Left kidney (tissue), 2 donors: ENCODE results near the gene ACSM6. TPM values are rescaled to one million over a fixed set of nuclear protein-coding genes. Genes with fewer than 3 reads are reported as not detected.
A peak's percentile ranks its signal among the peaks of the same experiment; 100 is the strongest.
"Not testable (repeated sequence)": the region's sequence is repeated elsewhere in the genome, so short reads cannot be mapped to it uniquely, and the experiment has no call there.

Source experiments
- DNase-seq: peaks from one replicate; pipeline ENCODE4 v3.0.0-alpha.2; 2013
- polyA plus RNA-seq: library from polyadenylated mRNA; unstranded; fragments of 120-200 nt; gene quantifications from one replicate; pipeline ENCODE4 v1.2.1, GENCODE V29; 2013; ENCODE audit not compliant: insufficient read length

Gene ACSM6
- polyA plus RNA-seq, 1 donor = 0.86 TPM

DNA sequence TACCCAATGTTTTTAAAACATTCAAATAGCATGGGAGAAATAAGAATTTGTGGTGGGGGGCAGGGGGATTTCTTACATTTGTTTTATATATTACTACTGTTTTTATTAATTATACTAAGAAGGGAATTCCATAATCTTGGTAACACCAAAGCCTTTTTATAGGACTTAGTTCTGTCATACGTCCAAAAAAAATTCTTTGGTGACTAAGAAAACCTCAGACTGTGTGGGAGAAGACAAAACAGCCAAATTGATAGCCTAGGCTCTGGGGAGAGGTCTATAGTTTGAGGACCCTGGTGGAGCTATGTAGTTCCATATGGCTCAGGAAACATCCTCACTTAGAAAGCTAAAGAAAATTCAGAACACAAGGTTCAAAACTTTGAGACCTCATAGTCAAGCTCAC lies 23.4 kb downstream of the ACSM6 start:
- DNase-seq = no peak

DNA sequence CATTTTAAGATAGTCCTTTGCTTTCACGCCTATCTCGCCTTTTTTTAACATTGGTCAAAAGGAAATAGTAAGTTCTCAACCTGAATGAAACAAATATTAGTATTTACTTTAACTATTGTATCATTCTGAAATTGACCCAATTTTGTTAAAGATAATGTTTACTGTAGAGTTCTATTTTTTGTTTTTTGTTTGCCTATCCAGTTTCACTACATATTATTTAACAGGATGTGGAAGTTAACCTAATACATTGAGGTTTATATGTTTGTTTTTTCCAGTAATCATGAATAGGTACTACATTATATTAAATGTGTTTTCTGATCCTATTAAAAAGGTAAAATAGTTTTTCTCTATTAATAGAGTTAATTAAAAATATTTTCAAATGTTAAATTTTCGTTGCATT lies 26.5 kb downstream of the ACSM6 start:
- no peak for DNase-seq

DNA sequence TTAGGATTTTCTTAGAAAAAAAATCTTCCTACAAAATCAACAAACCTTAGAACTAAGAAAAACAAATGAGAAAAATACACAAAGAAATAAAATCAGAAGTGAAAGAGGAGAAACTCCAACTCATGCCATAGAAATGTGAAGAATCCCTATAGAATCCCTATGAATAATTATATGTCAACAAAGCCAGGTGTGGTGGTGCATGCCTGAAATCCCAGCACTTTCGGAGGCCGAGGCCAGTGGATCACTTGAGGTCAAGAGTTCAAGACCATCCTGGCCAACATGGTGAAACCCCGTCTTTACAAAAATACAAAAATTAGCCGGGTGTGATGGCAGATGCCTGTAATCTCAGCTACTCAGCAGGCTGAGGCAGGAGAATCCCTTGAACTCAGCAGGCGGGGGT lies 27.1 kb downstream of the ACSM6 start:
- no peak for DNase-seq

DNA sequence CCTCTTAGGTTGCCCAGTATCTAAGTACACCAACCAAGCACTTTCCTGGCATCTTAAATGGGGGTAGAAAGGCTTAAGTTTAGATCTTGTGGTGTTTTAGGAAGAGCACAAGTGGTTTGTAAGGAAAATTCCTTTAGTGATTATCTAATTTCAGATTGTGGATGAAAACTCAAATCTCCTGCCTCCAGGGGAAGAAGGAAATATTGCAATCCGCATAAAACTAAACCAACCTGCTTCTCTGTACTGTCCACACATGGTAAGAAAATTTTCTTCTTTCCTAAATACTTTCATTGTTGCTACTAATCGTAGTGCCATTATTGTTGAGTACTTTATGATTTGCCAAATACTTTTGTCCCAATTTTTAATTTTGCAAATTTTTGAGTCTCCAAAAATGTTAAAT lies 31.1 kb downstream of the ACSM6 start:
- no peak for DNase-seq

DNA sequence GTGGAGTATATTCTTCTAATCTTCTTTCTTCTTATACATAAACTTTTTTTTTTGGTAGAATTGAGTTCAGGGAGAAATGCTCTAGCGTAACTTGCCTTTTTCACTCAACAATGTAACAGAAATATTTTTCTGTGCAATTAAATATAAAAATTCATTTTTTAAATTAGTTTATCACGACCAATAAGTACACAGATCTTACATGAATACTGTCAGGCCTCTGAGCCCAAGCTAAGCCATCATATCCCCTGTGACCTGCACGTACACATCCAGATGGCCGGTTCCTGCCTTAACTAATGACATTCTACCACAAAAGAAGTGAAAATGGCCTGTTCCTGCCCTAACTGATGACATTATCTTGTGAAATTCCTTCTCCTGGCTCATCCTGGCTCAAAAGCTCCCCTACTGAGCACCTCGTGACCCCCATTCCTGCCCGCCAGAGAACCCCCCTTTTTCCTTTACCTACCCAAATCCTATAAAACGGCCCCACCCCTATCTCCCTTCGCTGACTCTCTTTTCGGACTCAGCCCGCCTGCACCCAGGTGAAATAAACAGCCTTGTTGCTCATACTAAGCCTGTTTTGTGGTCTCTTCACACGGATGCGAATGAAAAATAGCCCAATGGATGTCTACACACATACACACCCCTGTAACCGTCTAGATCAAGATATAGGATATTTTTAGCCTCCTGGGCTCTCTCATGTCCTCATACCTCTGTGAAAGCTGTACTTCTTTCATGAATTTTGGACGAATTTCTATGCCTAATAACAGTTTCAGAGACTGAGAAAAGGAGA lies 35.1 kb downstream of the ACSM6 start:
- DNase-seq = not testable (repeated sequence)

DNA sequence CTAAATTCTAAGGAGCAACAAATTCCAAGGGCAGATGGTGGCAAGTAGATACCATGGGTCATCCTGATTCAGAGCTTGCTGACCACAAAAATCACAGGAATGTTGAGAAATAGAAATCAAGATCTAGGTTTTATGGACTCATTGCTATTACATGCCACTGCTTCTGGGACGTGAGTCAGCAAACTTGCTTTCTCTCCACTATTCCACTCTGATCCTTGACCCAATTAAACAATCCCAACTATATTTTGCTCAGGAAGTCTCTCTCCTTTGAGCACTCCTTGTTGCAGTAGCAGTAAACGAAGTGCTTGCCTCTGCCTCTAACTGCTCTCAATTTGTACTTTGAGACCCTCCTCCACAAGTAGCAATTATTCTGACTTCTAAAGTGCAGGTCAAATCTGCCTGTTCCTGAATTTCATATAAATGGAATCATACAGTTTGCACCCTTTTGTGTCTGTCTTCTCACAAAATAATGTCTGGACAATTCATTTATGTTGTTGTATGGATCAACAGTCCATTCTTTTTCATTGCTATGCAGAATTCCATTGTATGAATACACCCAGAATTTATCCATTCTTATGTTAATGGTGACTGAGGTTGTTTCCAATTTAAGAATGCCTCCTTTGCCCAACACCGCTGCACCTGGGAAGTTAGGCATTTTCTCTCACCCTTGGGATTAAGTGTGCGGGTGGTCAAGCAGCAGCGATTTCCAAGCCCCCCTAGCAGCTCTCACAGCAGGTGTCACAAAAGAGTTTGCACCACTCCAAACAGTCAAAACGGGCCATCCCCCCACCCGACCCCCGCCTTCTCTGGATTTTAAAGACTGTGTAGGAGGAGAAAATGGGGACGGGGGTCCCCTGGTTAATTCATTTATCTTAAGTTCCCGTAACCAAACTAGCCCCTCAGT lies 35.9 kb downstream of the ACSM6 start:
- no peak for DNase-seq

DNA sequence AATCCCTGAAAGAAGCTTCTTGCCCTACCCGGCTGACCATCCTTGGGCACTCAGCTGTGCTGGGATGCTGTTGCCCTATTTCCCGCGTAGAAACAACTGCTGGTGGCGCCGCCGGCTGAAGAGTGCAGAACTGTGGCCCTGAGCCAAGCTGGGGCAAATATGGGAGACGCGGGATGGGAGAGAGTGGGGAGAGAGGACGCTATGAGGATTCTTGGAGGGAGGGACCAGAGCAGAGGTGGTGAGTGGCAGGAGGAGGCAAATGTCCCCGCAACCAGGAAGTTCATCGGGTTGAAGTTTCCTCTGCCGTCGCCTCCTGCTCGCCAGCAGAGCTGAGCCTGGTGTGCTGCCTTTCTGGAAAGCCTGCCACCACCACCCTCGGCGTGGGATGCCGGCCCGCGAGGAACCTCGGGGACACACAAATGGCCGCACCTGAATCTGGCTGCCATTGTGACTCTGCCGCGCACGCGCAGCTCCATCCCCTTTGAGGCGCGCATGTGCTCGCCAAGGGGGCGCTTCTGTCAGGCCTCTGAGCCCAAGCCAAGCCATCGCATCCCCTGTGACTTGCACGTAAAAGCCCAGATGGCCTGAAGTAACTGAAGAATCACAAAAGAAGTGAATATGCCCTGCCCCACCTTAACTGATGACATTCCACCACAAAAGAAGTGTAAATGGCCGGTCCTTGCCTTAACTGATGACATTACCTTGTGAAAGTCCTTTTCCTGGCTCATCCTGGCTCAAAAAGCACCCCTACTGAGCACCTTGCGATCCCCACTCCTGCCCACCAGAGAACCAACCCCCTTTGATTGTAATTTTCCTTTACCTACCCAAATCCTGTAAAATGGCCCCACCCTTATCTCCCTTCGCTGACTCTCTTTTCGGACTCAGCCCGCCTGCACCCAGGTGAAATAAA lies 36.9 kb downstream of the ACSM6 start:
- DNase-seq = peak; percentile 41

DNA sequence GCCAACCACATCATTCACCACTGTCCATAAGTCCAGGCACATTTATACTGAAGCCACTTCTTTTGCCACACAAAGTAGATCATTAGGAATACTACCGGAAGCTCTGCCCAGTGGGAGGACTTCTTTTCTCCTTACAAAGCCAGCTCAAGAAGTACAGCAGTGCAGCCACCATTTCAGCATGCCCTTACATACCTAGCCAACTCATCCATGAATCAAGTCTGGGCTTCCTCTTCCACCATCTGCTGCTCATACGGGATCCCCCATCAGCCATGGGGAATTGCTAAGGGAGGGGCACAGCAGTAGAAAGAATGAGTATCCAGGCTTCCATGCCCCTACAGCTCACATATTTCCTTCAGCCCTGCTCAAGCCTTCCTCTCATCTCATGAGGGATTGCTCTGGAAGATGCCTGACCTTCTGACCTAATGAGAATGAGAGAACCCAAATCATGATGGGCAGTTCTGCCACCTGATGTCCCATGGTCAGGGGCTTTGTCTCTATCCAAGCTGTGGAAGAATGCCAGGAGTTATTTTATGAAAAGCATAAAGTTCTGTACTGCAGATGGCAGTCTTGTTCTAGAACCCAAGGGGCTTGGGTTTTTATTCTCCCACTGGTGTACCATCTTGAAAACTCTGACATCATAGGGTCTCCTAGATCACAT lies 39.5 kb downstream of the ACSM6 start:
- no peak for DNase-seq

DNA sequence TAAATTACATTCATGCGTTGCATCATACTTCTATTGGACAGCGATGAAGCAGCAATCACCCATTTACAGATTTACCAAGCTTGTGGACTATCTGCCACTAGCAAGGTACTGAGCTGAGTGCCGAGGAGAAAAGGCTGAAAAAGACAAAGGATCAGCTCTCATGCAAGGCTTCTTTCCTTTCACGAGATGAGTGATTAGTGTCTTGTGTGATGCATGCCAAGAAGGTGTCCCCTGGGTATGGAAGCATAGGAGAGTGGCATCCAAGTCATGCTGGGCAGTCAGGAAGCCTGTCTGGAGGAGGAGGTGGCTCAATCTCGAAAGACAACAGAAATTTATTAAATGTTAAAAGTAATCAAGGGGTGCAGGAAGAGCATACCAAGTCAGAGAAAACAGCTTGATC lies 40.9 kb downstream of the ACSM6 start:
- no peak for DNase-seq

DNA sequence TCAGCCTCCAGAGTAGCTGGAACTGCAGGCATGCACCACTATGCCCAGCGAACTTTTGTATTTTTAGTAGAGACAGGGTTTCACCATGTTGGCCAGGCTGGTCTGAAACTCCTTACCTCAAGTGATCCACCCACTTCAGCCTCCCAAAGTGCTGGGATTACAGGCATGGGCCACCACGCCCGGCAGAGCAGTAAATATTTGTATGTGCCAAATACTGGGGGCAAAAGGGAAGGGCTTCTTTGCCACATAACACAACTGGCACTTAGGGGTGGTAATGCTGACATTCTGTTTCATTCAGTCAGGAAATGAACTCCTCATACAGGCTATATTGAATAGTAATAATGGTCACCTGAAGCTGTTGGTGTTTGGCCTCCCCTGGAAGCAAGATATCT lies 41.6 kb downstream of the ACSM6 start:
- DNase-seq = no peak

DNA sequence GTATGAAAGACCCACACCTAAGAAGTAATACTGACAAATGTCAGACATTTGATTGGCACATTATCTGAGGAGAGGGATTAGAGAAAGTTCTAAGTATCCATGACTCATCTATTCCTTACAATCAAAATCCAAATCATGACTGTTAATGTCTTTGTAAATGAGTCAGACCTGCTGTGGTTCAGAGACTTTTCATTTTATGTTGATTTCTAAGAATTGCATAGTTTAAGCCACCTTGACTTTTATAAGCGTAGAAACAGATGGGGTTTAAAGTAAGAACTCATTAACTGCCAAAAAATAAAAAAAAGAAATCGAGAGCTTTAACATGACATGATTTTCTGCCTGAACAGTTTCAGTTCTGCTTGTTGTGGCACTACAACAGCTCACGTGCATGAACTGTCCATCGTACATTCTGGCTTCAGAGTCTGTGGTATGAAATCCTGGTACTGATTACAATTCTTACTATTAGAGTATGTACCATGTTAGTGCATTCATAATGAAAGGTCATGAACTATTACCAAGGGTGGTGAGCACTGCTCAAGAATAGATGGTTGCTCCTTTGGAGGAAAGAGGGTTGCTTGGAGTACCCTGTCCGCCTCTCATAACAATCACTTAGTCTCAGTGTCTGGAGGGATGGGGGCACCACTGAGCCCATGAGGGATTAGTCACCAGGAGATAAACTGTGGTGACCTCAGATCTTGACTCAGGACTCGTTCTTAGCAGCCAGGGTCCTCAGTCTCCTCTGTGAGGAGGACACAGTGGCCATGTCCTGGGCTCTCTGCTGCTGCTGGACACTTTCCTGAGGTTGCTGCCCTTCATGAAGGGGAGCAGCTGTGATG lies 42.2 kb downstream of the ACSM6 start:
- DNase-seq = no peak

DNA sequence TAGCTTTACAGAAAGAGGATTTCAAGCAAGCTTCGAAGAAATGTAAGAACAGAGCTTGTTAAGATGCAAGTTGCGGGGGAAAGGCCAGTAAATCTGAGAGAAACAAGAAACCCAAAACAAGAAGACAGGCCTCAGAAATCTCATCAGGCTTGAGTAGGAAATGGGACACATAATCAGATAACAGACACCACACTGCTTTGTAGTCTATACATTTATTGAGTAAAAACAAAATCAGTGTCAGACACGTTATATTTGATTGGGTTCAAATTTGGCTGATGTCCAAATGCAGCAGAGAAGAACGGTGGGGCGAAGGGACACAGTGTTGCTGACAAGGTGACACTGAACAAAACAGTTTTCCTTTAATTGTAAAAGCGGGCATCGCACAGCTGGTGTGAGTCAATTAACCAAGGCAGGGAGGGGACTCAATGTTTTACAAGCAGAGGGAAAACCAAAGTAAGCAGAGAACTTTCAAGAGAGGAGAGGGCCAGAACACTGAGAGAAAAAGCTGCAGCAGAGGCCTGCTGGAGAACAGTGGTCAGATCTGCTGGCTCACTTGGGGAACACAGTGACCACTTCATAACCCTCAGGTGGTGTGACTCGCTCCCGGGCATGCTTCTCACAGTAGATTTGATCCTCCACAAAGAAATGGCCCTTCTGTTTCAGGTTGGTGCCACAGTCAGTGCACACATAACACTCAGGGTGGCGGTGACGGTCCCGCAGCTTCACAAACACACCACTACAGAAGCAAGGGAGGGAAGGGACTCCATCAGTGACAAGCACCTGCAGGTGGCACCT lies 43.5 kb downstream of the ACSM6 start:
- DNase-seq = no peak

DNA sequence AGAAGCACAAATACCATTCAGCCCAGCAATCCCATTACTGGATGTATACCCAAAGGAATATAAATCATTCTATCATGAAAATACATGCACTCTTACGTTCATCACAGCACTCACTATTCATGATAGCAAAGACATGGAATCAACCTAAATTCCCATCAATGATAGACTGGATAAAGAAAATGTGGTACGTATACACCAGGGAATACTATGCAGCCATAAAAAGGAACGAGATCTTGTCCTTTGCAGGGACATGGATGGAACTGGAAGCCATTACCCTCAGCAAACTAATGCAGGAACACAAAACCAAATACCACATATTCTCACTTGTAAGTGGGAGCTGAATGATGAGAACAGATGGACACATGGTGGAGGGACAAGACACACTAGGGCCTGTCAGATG lies 46.1 kb downstream of the ACSM6 start:
- DNase-seq = not testable (repeated sequence)

DNA sequence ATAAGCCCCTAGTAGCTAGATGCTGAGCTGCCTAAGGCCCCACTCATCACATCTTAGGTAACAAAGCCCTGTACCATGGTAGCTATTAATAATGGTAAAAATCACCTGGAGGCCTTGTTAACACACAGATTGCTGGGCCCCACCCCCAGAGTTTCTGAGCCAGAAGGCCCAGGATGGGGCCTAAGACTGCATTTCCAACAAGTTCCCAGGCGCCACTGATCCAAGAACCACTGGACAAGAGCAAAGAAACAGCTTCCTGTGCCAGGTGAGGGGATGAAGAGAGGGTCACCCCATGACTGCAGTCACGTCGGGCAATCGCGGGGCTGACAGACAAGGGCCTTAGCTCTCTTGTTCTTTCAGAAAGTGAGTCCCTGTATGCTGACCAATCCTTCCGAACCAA lies 46.8 kb downstream of the ACSM6 start:
- DNase-seq = no peak

DNA sequence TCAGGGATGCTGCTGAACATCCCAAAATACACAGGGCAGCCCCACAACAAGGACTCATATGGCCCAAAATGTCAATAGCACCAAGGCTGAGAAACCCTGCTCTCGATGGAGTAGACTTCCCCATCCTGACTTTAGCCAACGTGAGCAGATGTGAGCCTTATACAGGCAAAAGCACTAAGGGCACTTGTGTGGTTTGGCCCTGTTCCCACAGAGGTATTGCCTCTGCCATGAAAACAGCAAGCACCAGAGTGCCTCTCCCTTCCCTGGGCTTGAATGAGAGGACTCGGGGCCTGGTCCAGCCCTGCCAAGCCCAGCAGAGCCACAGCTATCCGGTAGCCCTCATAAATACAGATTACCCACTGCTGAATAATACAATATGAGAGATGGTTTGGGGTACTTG lies 47.5 kb downstream of the ACSM6 start:
- DNase-seq = no peak

DNA sequence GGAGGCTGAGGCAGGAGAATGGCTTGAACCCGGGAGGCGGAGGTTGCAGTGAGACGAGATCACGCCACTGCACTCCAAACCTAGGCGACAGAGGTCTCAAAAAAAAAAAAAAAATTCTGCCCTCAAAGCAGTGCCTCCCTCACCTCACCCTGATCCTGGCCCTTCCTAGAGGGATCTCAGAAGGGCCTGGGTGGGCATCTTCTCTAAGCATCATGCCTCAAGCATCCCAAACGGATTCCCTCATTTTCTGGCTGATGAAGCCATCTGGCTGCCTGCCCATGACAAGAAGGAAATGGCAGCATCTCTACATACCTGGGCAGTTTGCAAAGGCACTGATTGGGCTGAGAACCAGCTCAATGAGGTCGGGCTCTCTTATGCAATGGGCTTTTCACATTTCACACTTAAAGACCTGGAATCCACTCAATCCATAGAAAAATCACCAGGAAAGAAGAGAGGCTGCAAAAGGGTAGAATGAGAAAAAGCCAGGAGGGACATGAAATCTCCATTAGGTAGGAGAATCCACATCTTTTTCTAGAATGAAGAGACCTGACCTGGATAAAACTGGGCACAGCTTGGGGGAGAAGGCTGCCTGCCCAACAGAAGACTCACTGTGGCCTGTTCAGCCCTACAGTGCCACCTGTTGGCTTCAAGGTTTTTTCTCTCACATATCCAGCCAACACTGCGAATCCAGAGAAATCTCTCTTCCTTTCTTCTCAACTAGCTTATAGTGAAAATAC lies 48.7 kb downstream of the ACSM6 start:
- peak; percentile 57 for DNase-seq

DNA sequence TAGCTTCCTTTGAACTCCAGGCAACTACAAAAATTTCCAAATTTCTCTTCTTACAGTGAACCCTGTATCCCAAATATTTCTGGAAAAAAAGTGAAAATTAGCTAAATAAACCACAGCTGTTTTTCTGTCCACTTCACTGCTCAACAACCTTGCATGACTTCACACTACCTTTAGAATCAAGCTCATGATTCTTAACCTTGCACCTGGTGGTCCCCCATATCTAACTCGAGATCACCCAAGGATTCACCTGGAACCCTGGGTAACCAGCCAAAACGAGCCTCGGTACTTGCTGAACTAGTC lies 49.2 kb downstream of the ACSM6 start:
- DNase-seq = no peak

DNA sequence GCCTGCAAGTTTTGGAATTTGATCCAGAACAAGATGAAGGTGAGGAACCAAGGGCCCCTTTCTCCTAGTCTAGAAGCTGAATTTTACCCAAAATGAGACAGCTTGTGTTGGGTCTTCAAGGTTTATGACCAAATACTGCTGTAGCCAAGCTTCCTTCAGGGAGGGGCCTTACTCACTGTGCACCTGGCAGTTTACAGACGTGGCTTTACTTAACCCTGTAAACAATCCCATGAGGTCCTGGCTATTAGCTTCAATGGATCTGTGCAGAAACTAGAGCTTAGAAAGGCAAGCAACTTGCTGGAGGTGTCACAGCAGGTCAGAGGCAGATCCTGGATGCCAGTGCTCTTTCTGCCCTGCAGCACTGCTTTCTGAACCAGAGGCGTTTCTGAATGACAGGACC lies 50.1 kb downstream of the ACSM6 start:
- DNase-seq = no peak

DNA sequence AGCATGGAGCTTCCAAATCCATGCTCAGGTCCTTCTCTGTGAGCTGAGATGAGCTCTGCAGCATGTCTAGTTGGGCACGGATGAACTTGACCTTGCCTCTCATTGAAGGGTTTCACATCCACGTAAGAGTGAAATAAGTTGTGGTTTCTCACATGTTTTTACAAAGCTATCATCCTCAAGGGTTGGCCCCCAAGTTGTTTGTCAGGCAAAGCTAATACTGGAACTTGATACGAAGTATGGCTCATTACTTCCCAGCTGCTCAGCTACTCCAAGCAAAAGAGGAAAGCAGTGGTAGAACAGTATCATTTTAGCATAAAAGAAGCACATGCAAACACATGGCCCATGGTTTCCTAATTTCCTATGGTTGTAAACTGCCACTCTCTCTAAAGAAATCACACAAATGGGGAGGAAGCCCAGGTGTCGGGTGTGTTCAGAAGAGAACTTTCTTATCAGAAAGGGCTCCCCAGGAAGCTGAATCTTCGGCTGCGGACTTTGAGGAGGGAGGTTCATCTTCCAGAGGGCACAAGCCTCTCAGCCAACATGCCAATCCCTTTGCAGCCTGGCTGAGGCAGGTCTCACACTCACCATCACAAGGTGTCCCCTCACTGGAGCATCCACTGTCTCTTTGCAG lies 51.5 kb downstream of the ACSM6 start:
- no peak for DNase-seq
